ENCODE data around the gene SETD7.

DNA sequence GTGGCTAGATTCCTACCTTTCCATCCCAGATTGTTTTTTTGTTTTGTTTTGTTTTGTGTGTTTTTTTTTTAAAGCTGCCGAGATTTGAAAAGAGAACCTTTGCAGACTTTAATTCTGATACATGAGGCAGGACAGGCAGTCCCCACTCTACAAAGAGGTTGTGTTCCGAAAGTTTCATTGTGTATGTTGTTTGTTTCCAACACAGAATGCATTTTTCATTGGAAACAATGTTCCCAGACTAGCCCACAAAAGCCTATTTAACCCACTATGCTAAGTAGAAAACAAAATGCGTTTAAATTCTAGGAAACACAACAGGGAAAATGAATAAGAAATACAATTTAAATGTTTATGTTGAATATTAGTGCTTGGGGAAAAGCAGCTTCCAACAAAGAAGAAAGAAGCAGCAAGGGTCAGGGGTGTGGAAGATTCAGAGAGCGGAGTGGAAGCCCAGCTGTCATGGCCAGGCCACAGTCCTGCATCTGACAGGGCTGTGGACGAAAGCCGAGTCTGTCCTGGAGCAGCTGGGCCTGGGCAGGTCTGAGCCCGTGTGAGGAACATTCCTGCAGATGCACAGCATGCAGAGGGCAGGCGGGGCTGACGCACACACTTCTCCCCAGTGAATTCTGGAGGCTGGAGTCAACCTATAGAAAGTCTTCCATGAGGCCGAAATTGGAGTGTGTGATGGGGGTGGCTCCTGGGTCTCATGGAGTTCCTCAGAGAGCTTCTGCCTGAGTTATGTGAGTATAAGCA lies 12.4 kb upstream of the SETD7 start:
- TF ChIP-seq, protein P1, sequence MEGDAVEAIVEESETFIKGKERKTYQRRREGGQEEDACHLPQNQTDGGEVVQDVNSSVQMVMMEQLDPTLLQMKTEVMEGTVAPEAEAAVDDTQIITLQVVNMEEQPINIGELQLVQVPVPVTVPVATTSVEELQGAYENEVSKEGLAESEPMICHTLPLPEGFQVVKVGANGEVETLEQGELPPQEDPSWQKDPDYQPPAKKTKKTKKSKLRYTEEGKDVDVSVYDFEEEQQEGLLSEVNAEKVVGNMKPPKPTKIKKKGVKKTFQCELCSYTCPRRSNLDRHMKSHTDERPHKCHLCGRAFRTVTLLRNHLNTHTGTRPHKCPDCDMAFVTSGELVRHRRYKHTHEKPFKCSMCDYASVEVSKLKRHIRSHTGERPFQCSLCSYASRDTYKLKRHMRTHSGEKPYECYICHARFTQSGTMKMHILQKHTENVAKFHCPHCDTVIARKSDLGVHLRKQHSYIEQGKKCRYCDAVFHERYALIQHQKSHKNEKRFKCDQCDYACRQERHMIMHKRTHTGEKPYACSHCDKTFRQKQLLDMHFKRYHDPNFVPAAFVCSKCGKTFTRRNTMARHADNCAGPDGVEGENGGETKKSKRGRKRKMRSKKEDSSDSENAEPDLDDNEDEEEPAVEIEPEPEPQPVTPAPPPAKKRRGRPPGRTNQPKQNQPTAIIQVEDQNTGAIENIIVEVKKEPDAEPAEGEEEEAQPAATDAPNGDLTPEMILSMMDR (IDR thresholded peaks at IDR 0.05; ENCODE audit: borderline replicate concordance, extremely low read depth, low read length, poor library complexity, severe bottlenecking) = no peak
- TF ChIP-seq EZH2 (IDR thresholded peaks at IDR 0.05; ENCODE audit: borderline replicate concordance, low read depth, low read length, severe bottlenecking) = no peak
